LNCAP (cell line): ENCODE results near the gene DOCK11.

Source experiments
- TF ChIP-seq, protein P1 (sequence below): fragments of 450-650 bp; IDR thresholded peaks from 2 replicates; pipeline ENCODE4 v1.5.1; 2017; ENCODE audit warnings: mild to moderate bottlenecking

DOCK11 gene

DNA sequence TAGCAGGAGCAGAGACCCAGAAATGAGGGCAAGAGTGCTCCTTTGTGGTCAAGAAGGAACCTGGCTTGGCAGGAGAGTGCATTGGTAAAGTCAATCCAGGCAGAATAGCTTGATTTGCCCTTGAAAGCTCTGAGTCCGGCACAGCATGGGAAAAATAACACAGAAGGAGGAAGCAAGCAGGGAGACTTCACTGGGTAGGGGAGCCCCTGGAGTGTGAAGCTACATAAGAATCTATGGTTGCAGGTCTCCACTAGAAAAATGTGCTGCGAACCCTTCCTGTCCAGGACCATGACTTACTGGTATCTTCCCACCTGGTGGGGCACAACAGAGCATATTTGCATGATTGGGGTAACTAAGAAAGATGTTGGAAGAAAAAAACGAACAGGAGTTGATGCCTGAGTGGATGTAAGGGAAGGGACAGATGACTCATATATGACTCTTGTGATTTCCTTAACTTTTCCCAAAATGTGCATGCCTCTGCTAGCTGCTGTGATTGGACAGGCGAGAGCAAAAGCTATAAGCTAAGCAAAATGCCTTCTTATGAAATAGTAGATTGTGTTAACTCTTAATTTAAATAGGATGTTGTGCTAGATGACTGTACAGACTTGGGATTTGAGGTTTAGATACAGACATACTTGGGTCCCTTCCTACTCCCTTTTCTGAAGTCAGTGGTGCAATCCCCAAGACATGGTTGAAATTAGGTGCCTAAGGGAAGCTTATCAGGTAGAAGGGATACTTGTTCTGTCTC lies 235.1 kb downstream of the DOCK11 start:
- TF ChIP-seq, protein P1, sequence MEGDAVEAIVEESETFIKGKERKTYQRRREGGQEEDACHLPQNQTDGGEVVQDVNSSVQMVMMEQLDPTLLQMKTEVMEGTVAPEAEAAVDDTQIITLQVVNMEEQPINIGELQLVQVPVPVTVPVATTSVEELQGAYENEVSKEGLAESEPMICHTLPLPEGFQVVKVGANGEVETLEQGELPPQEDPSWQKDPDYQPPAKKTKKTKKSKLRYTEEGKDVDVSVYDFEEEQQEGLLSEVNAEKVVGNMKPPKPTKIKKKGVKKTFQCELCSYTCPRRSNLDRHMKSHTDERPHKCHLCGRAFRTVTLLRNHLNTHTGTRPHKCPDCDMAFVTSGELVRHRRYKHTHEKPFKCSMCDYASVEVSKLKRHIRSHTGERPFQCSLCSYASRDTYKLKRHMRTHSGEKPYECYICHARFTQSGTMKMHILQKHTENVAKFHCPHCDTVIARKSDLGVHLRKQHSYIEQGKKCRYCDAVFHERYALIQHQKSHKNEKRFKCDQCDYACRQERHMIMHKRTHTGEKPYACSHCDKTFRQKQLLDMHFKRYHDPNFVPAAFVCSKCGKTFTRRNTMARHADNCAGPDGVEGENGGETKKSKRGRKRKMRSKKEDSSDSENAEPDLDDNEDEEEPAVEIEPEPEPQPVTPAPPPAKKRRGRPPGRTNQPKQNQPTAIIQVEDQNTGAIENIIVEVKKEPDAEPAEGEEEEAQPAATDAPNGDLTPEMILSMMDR: no peak

DNA sequence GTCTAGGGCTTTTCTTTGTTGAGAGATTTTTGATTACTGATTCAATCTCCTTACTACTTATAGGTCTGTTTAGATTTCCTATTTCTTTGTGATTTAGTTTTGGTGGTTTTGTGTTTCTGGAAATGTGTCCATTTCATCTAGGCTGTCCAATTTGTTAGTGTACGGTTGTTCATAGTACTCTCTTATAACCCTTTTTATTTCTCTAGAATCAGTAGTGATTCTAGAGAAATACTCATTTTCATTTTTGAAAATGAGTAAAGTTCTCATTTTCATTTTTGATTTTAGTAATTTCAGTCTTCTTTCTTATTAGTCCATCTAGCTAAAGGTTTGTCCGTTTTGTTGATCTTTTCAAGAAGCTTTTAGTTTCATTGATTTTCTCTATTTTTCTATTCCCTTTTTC lies 239.3 kb downstream of the DOCK11 start:
- TF ChIP-seq, protein P1: no peak
